ENCODE results near the gene TMEM40. TPM values are rescaled to one million over a fixed set of nuclear protein-coding genes. Genes with fewer than 3 reads are reported as not detected.

TMEM40 gene
- total RNA-seq, 1 experiment from 2014 or later, result not detected

DNA sequence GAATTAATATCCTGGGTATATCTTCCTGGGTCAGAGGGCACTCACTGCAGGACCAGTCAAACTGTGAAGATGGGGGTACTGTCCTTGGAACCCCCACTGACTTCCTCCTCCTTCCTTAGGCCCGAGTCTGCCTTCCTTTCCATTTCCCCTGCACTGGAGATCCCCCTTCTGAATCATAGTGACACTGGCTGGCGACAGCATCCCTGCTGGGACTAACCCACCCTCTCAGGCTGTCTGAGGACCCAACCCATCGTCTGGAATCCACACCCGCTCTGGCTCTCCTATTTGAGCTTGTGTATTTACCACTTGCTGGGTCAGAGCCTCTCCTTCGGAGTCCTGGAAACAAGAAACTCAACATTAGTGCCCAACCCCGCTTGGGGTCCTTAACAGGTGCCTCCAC lies 21.2 kb downstream of the TMEM40 start:
- H3K9ac ChIP-seq (ENCODE audit: extremely low read depth, insufficient read length, low read length), result no peak overlapping the region
- no peak overlapping the region for H4K91ac ChIP-seq (ENCODE audit: insufficient read length, low read depth, low read length)
- peaks cover 4% of the 10 kb centered on the region for H3K23me2 ChIP-seq (ENCODE audit: insufficient read length, low read depth, low read length, poor library complexity, severe bottlenecking)
- H3K27me3 ChIP-seq (ENCODE audit: insufficient read depth, low read length), result no peaks in the 10 kb centered on the region
- no peak overlapping the region for H4K5ac ChIP-seq (ENCODE audit: insufficient read length, low read depth, low read length)
- H3K27ac ChIP-seq (ENCODE audit: insufficient read length, low read depth, low read length), result no peak overlapping the region
- Mint-ChIP-seq H3K4me3 (no peak overlapping the region), H3K4me1 (peaks cover 3 to 10% of the 10 kb centered on the region in 2 experiments; a peak in 3 of 4 replicates), H3K9me3 (no peaks in the 10 kb centered on the region; a peak in 2 of 5 replicates), H3K36me3 (ENCODE audit: insufficient read depth in 1 of 3, low read depth in 3 of 3) (no peaks in the 10 kb centered on the region), H3K27me3 (ENCODE audit: low read depth) (no peaks in the 10 kb centered on the region; the same call in 1 of the 2 replicates), H3K27ac (no peak overlapping the region)
- H3K18ac ChIP-seq (ENCODE audit: insufficient read length, low read depth, low read length), result no peak overlapping the region
- H2BK120ac ChIP-seq (ENCODE audit: low read depth, low read length, poor library complexity, severe bottlenecking), result no peak overlapping the region
- DNase-seq, result no peak
- no peaks in the 10 kb centered on the region for H3K4me1 ChIP-seq (ENCODE audit: insufficient read depth, low read length)
- H2AK5ac ChIP-seq (ENCODE audit: insufficient read length, low read length), result no peak overlapping the region
- H3K9me3 ChIP-seq (ENCODE audit: control insufficient read depth, low read depth, low read length), result no peaks in the 10 kb centered on the region
- H4K20me1 ChIP-seq (ENCODE audit: control insufficient read depth, insufficient read depth, insufficient read length), result no peaks in the 10 kb centered on the region
- TF ChIP-seq, protein P1, sequence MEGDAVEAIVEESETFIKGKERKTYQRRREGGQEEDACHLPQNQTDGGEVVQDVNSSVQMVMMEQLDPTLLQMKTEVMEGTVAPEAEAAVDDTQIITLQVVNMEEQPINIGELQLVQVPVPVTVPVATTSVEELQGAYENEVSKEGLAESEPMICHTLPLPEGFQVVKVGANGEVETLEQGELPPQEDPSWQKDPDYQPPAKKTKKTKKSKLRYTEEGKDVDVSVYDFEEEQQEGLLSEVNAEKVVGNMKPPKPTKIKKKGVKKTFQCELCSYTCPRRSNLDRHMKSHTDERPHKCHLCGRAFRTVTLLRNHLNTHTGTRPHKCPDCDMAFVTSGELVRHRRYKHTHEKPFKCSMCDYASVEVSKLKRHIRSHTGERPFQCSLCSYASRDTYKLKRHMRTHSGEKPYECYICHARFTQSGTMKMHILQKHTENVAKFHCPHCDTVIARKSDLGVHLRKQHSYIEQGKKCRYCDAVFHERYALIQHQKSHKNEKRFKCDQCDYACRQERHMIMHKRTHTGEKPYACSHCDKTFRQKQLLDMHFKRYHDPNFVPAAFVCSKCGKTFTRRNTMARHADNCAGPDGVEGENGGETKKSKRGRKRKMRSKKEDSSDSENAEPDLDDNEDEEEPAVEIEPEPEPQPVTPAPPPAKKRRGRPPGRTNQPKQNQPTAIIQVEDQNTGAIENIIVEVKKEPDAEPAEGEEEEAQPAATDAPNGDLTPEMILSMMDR (conservative IDR thresholded peaks at IDR 0.05), result no peak
- H4K8ac ChIP-seq (replicated peaks; ENCODE audit: insufficient read length, low read depth, low read length), result no peak overlapping the region
- H2AFZ ChIP-seq (ENCODE audit: low read length), result no peak overlapping the region
- no peak overlapping the region for H2BK20ac ChIP-seq (ENCODE audit: low read depth, low read length, poor library complexity, severe bottlenecking)
- no CpG with 5 or more reads among the region's 6 CpGs for WGBS (ENCODE audit: extremely low coverage, insufficient read length, low lambda C conversion rate)
- no peak overlapping the region for H3T11ph ChIP-seq (ENCODE audit: low read length)
- no peak overlapping the region for H2BK12ac ChIP-seq (ENCODE audit: insufficient read length, low read depth, low read length)
- no peak overlapping the region; the same call in 1 of the 2 replicates for H3K14ac ChIP-seq (ENCODE audit: insufficient read depth, low read length)
- no peak overlapping the region for H3K56ac ChIP-seq (ENCODE audit: insufficient read length, low read depth, low read length)
- no peaks in the 10 kb centered on the region for H3K79me2 ChIP-seq (ENCODE audit: insufficient read depth, low read length)
- no peak overlapping the region for H3K23ac ChIP-seq (ENCODE audit: insufficient read length, low read depth, low read length)
- no peaks in the 10 kb centered on the region for H3K79me1 ChIP-seq (ENCODE audit: insufficient read depth, low read depth, low read length, poor library complexity, severe bottlenecking)
- H2BK5ac ChIP-seq (ENCODE audit: insufficient read length, low read length), result no peak overlapping the region
- H2BK15ac ChIP-seq (ENCODE audit: low read depth, low read length), result no peak overlapping the region
- H3K4ac ChIP-seq (ENCODE audit: low read depth, low read length), result no peak overlapping the region
- no peak overlapping the region for H3K4me2 ChIP-seq (ENCODE audit: insufficient read depth, insufficient read length, low read length)

Data from H9 (cell line).